Germinal center (tissue), 1 donor: ENCODE data around the gene PPP1R16B.
"Not testable (repeated sequence)": the region's sequence is repeated elsewhere in the genome, so short reads cannot be mapped to it uniquely, and the experiment has no call there.

Source experiments
- DNase-seq: peaks from one replicate; pipeline ENCODE4 v3.0.0; 2012; ENCODE audit warnings: mixed read lengths, low spot score

The PPP1R16B gene

GRCh38 chr20:38853759-38854158 lies 48.3 kb downstream of the PPP1R16B start:
- no peak for DNase-seq

- no peak for DNase-seq
Measured at GRCh38 chr20:38854654-38855066, 49.2 kb downstream of the PPP1R16B start.

- no peak for DNase-seq
Measured at GRCh38 chr20:38855356-38855755, 49.9 kb downstream of the PPP1R16B start.

- DNase-seq, result no peak
Measured at GRCh38 chr20:38856570-38856969, 51.1 kb downstream of the PPP1R16B start.

- DNase-seq, result no peak
Measured at GRCh38 chr20:38857703-38858102, 52.2 kb downstream of the PPP1R16B start.

- DNase-seq, result peak; percentile 64
Measured at GRCh38 chr20:38859070-38859690, 53.7 kb downstream of the PPP1R16B start.

GRCh38 chr20:38859857-38860256 lies 54.4 kb downstream of the PPP1R16B start:
- DNase-seq, result not testable (repeated sequence)

GRCh38 chr20:38861071-38861401 lies 55.5 kb downstream of the PPP1R16B start:
- no peak for DNase-seq

GRCh38 chr20:38862226-38862625 lies 56.7 kb downstream of the PPP1R16B start:
- DNase-seq, result no peak

- DNase-seq, result peak; percentile 72
Measured at GRCh38 chr20:38863024-38863851, 57.7 kb downstream of the PPP1R16B start.

GRCh38 chr20:38864662-38865061 lies 59.2 kb downstream of the PPP1R16B start:
- DNase-seq, result no peak

- DNase-seq, result no peak
Measured at GRCh38 chr20:38866265-38867061, 61.0 kb downstream of the PPP1R16B start.

GRCh38 chr20:38867062-38867359 lies 61.5 kb downstream of the PPP1R16B start:
- DNase-seq, result no peak

- DNase-seq, result no peak
Measured at GRCh38 chr20:38870733-38871559, 65.4 kb downstream of the PPP1R16B start.

GRCh38 chr20:38871560-38871953 lies 66.1 kb downstream of the PPP1R16B start:
- no peak for DNase-seq

- DNase-seq, result no peak
Measured at GRCh38 chr20:38872036-38872435, 66.5 kb downstream of the PPP1R16B start.

GRCh38 chr20:38872491-38873049 lies 67.1 kb downstream of the PPP1R16B start:
- DNase-seq, result no peak

GRCh38 chr20:38873050-38873581 lies 67.6 kb downstream of the PPP1R16B start:
- DNase-seq, result peak; percentile 60

GRCh38 chr20:38874460-38875174 lies 69.1 kb downstream of the PPP1R16B start:
- no peak for DNase-seq

GRCh38 chr20:38875175-38875993 lies 69.9 kb downstream of the PPP1R16B start:
- DNase-seq, result peak; percentile 81
